HCT116 (cell line): ENCODE measurements around the gene TPST1. TPM values are rescaled to one million over a fixed set of nuclear protein-coding genes. Genes with fewer than 3 reads are reported as not detected.

Experiments used
- ATAC-seq: fragments of 200-7000 bp; cut with Tn5 transposase; 2 replicates; pipeline ENCODE4 v1.9.1; 2020; ENCODE audit warnings: mild to moderate bottlenecking, moderate library complexity
- BruUV-seq: library from RNA; stranded (reverse); fragments of 400-500 nt; replicated peaks from 2 replicates; lab custom pipeline; 2021; lab: Mats Ljungman, UMichigan
- CTCF ChIA-PET: fragments of 300-600 bp; sonication (Branson Sonifier 250); formaldehyde crosslinking; loops from one replicate; lab custom pipeline; 2021; ENCODE audit warnings: antibody characterized with exemption; lab: Charles Lee
- POLR2A ChIA-PET: fragments of 300-600, 350-600 bp; sonication (Branson Sonifier 250); formaldehyde crosslinking; loops from one replicate; lab custom pipeline; 2021; ENCODE audit warnings: antibody characterized with exemption; lab: Charles Lee
- RAD21 ChIA-PET, 2 experiments: fragments of 300-600 bp; sonication (Branson Sonifier 250); formaldehyde crosslinking; loops; one replicate each; lab custom pipeline; 2023; ENCODE audit warnings: low total read pairs in 2 of 2; ENCODE audit not compliant: uncharacterized antibody in 2 of 2, unreplicated experiment in 2 of 2, low non-redundant PET in 1 of 2; lab: Charles Lee
- DNase-seq: peaks from one replicate; pipeline ENCODE4 v3.0.0-alpha.2; 2010; ENCODE audit warnings: low read depth, low spot score
- H2AFZ ChIP-seq: fragments of 200-600 bp; shearing (Covaris generic), sonication (generic); 2 replicates; pipeline ENCODE4 v1.6.1; 2017; ENCODE audit warnings: low read depth, mixed run types, mixed read lengths, antibody characterized with exemption, low read length; ENCODE audit not compliant: poor library complexity, severe bottlenecking
- H3K27ac ChIP-seq: 2 replicates; pipeline ENCODE4 v1.5.1; 2012; ENCODE audit warnings: low read depth, low read length
- H3K27me3 ChIP-seq: fragments of 200-600 bp; sonication (generic); 2 replicates; pipeline ENCODE4 v1.6.1; 2016; ENCODE audit warnings: mixed run types, low read length, mixed read lengths; ENCODE audit not compliant: insufficient read depth
- H3K36me3 ChIP-seq, 2 experiments: fragments of 200-500 bp in 1 of 2; fragments of 200-600 bp in 1 of 2; sonication (Bioruptor generic) in 1 of 2; sonication (generic) in 1 of 2; 2 replicates each; pipeline versions ENCODE4 v1.5.1 to v1.6.1; 2014 to 2016; ENCODE audit warnings: low read length in 2 of 2, inconsistent platforms in 1 of 2, mixed read lengths in 1 of 2, mixed run types in 1 of 2; ENCODE audit not compliant: insufficient read depth in 2 of 2, control insufficient read depth in 1 of 2
- H3K4me1 ChIP-seq, 2 experiments: fragments of 200-600 bp in 1 of 2; sonication (generic) in 1 of 2; 2 replicates each; pipeline versions ENCODE4 v1.5.1 to v1.6.1; 2012 to 2017; ENCODE audit warnings: low read length in 2 of 2, inconsistent platforms in 1 of 2, mild to moderate bottlenecking in 1 of 2, mixed read lengths in 1 of 2, mixed run types in 1 of 2, moderate library complexity in 1 of 2; ENCODE audit not compliant: insufficient read depth in 2 of 2, control insufficient read depth in 1 of 2
- H3K4me2 ChIP-seq: fragments of 200-600 bp; sonication (generic); 2 replicates; pipeline ENCODE4 v1.6.1; 2017; ENCODE audit warnings: mixed run types, low read length, mixed read lengths
- H3K4me3 ChIP-seq, 2 experiments: fragments of 200-600 bp in 1 of 2; sonication (generic) in 1 of 2; replicated peaks in 1 of 2; 2 replicates each; pipeline ENCODE4 v1.5.1; 2011 to 2016; ENCODE audit warnings: low read length in 2 of 2, control low read depth in 1 of 2, low read depth in 1 of 2, mild to moderate bottlenecking in 1 of 2, mixed read lengths in 1 of 2, mixed run types in 1 of 2
- H3K79me2 ChIP-seq: fragments of 200-600 bp; sonication (generic); 2 replicates; pipeline ENCODE4 v1.6.1; 2017; ENCODE audit warnings: mild to moderate bottlenecking, mixed run types, low read length, moderate library complexity, mixed read lengths; ENCODE audit not compliant: insufficient read depth
- H3K9ac ChIP-seq: fragments of 200-600 bp; sonication (generic); 2 replicates; pipeline ENCODE4 v1.6.1; 2016; ENCODE audit warnings: low read length, mixed read lengths
- H3K9me2 ChIP-seq: fragments of 200-600 bp; sonication (generic), shearing (Covaris generic); 2 replicates; pipeline ENCODE4 v1.6.1; 2017; ENCODE audit warnings: mixed run types, mild to moderate bottlenecking, moderate library complexity; ENCODE audit not compliant: insufficient read depth
- H3K9me3 ChIP-seq, 2 experiments: fragments of 200-500 bp in 1 of 2; fragments of 200-600 bp in 1 of 2; sonication (Bioruptor generic) in 1 of 2; sonication (generic) in 1 of 2; 2 replicates each; pipeline ENCODE4 v1.6.1; 2014 to 2017; ENCODE audit warnings: low read length in 2 of 2, mixed read lengths in 2 of 2, inconsistent platforms in 1 of 2, low read depth in 1 of 2, mild to moderate bottlenecking in 1 of 2, mixed run types in 1 of 2, moderate library complexity in 1 of 2; ENCODE audit not compliant: control insufficient read depth in 1 of 2, insufficient read depth in 1 of 2
- H4K20me1 ChIP-seq: fragments of 200-600 bp; sonication (generic), shearing (Covaris generic); 2 replicates; pipeline ENCODE4 v1.6.1; 2017; ENCODE audit warnings: mixed run types, mild to moderate bottlenecking, moderate library complexity; ENCODE audit not compliant: insufficient read depth
- CBX3 ChIP-seq: IDR thresholded peaks from 2 replicates; pipeline ENCODE4 v1.6.1; 2012; ENCODE audit warnings: low read depth
- ELF1 ChIP-seq: IDR thresholded peaks from 2 replicates; pipeline ENCODE4 v1.6.1; 2012; ENCODE audit warnings: low read depth, borderline replicate concordance
- EZH2phosphoT487 ChIP-seq: fragments of 200-600 bp; IDR thresholded peaks from 2 replicates; pipeline ENCODE4 v1.6.1; 2018; ENCODE audit warnings: antibody characterized with exemption, borderline replicate concordance
- FOSL1 ChIP-seq: IDR thresholded peaks from 2 replicates; pipeline ENCODE4 v1.6.1; 2012; ENCODE audit warnings: low read depth
- JUND ChIP-seq: IDR thresholded peaks from 2 replicates; pipeline ENCODE4 v1.6.1; 2012
- MAX ChIP-seq: IDR thresholded peaks from 2 replicates; pipeline ENCODE4 v1.6.1; 2012
- POLR2A ChIP-seq: IDR thresholded peaks from 2 replicates; pipeline ENCODE4 v1.7.0; 2011; ENCODE audit warnings: borderline replicate concordance; ENCODE audit not compliant: insufficient read depth, insufficient read length; ENCODE audit errors: extremely low read depth
- POLR2AphosphoS5 ChIP-seq: IDR thresholded peaks from 2 replicates; pipeline ENCODE4 v1.6.1; 2011; ENCODE audit warnings: mild to moderate bottlenecking, low read depth, low read length, moderate library complexity
- RAD21 ChIP-seq: IDR thresholded peaks from 2 replicates; pipeline ENCODE4 v1.6.1; 2012; ENCODE audit warnings: low read depth, mild to moderate bottlenecking
- SIN3A ChIP-seq: IDR thresholded peaks from 2 replicates; pipeline ENCODE4 v1.6.1; 2012; ENCODE audit warnings: low read depth
- SRF ChIP-seq: IDR thresholded peaks from 2 replicates; pipeline ENCODE4 v1.6.1; 2012; ENCODE audit warnings: low read depth
- ZBTB33 ChIP-seq: IDR thresholded peaks from 2 replicates; pipeline ENCODE4 v1.6.1; 2011; ENCODE audit warnings: mild to moderate bottlenecking, low read length, moderate library complexity; ENCODE audit not compliant: insufficient replicate concordance; ENCODE audit errors: extremely low read depth
- intact Hi-C: fragments of 100-400 bp; cut with micrococcal nuclease; formaldehyde crosslinking; loops from 2 replicates; pipeline ENCODE4 v1.10.0; 2022
- total RNA-seq: library from RNA; stranded (reverse); gene quantifications from one replicate; pipeline ENCODE4 v1.2.1, GENCODE V29; 2021; ENCODE audit not compliant: unreplicated experiment
- TF ChIP-seq, protein P1 (sequence below), 3 experiments: fragments of 200-600 bp in 1 of 3; sonication (generic) in 1 of 3; IDR thresholded peaks in 2 of 3; conservative IDR thresholded peaks in 1 of 3; 2 replicates each; pipeline ENCODE4 v1.5.1; 2012 to 2017; ENCODE audit warnings: low read depth in 2 of 3, low read length in 2 of 3, antibody characterized with exemption in 1 of 3, borderline replicate concordance in 1 of 3, control low read depth in 1 of 3, mild to moderate bottlenecking in 1 of 3, mixed read lengths in 1 of 3, mixed run types in 1 of 3, moderate library complexity in 1 of 3; ENCODE audit not compliant: insufficient read depth in 1 of 3

TPST1 gene
- total RNA-seq, 1 experiment from 2014 or later, result 11.4 TPM

- no TSS peak for BruUV-seq
- no peaks in the 10 kb centered on the region for H3K27me3 ChIP-seq
- no peaks in the 10 kb centered on the region for H3K9me2 ChIP-seq
- intact Hi-C loops, result no loop called here
- ChIA-PET CTCF (no interaction called here), POLR2A (interaction anchor here (0.7 kb wide), 1 partner anchor 25 kb away, joined by 4 read pairs; no protein-coding TSS in a partner anchor), RAD21 (no interaction called here)
- H3K9me3 ChIP-seq, result no peaks in the 10 kb centered on the region
- no peaks in the 10 kb centered on the region for H3K36me3 ChIP-seq
- no peak overlapping the region for H3K4me2 ChIP-seq
- no peak overlapping the region for H3K27ac ChIP-seq
- TF ChIP-seq POLR2A, result no peak
- TF ChIP-seq SIN3A, result no peak
- TF ChIP-seq POLR2AphosphoS5, result no peak
- no peak for TF ChIP-seq ELF1
- TF ChIP-seq MAX, result no peak
- no peak for TF ChIP-seq JUND
- TF ChIP-seq EZH2phosphoT487, result no peak
- TF ChIP-seq, protein P1, sequence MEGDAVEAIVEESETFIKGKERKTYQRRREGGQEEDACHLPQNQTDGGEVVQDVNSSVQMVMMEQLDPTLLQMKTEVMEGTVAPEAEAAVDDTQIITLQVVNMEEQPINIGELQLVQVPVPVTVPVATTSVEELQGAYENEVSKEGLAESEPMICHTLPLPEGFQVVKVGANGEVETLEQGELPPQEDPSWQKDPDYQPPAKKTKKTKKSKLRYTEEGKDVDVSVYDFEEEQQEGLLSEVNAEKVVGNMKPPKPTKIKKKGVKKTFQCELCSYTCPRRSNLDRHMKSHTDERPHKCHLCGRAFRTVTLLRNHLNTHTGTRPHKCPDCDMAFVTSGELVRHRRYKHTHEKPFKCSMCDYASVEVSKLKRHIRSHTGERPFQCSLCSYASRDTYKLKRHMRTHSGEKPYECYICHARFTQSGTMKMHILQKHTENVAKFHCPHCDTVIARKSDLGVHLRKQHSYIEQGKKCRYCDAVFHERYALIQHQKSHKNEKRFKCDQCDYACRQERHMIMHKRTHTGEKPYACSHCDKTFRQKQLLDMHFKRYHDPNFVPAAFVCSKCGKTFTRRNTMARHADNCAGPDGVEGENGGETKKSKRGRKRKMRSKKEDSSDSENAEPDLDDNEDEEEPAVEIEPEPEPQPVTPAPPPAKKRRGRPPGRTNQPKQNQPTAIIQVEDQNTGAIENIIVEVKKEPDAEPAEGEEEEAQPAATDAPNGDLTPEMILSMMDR (IDR thresholded peaks at IDR 0.05 in 2 of 3, conservative IDR thresholded peaks at IDR 0.05 in 1 of 3; ENCODE audit: borderline replicate concordance in 1 of 3, insufficient read depth in 1 of 3, low read depth in 2 of 3, low read length in 2 of 3), result no peak
- TF ChIP-seq RAD21, result no peak
- H3K79me2 ChIP-seq, result peaks cover 5% of the 10 kb centered on the region; the same call in 1 of the 2 replicates
- peaks cover 0 to 4% of the 10 kb centered on the region in 2 experiments; a peak in 2 of 4 replicates for H3K4me1 ChIP-seq
- DNase-seq (no peak), ATAC-seq (no peak)
- H3K4me3 ChIP-seq, result no peak overlapping the region
- H2AFZ ChIP-seq, result no peak overlapping the region
- no peaks in the 10 kb centered on the region for H4K20me1 ChIP-seq
- no peak overlapping the region for H3K9ac ChIP-seq
Observed at GRCh38 chr7:66211429-66211828, 6.3 kb downstream of the TPST1 start.

GRCh38 chr7:66213637-66214036 lies 8.5 kb downstream of the TPST1 start:
- H3K9me2 ChIP-seq, result no peaks in the 10 kb centered on the region
- no peaks in the 10 kb centered on the region for H3K9me3 ChIP-seq
- no peak overlapping the region for H3K9ac ChIP-seq
- RAD21 ChIA-PET, result no interaction called here
- TF ChIP-seq POLR2A, result no peak
- TF ChIP-seq SRF, result no peak
- no peak for TF ChIP-seq EZH2phosphoT487
- TF ChIP-seq, protein P1 (IDR thresholded peaks at IDR 0.05 in 2 of 3, conservative IDR thresholded peaks at IDR 0.05 in 1 of 3; ENCODE audit: borderline replicate concordance in 1 of 3, insufficient read depth in 1 of 3, low read depth in 2 of 3, low read length in 2 of 3), result no peak
- TF ChIP-seq MAX, result no peak
- no peak for TF ChIP-seq ZBTB33
- no peak for TF ChIP-seq SIN3A
- no peak for TF ChIP-seq FOSL1
- TF ChIP-seq CBX3, result no peak
- CTCF ChIA-PET, result no interaction called here
- no peak overlapping the region for H3K27ac ChIP-seq
- POLR2A ChIA-PET, result no interaction called here
- H3K4me2 ChIP-seq, result no peak overlapping the region
- no peaks in the 10 kb centered on the region for H4K20me1 ChIP-seq
- H2AFZ ChIP-seq, result no peak overlapping the region
- intact Hi-C loops, result no loop called here
- no peak for DNase-seq
- H3K4me1 ChIP-seq, result no peaks in the 10 kb centered on the region
- H3K79me2 ChIP-seq, result 0 out of 2 replicates have a peak, but pooled peaks cover 11% of the 10 kb centered on the region
- ATAC-seq, result no peak
- no peak overlapping the region for H3K4me3 ChIP-seq
- no TSS peak for BruUV-seq
- no peaks in the 10 kb centered on the region for H3K36me3 ChIP-seq
- H3K27me3 ChIP-seq, result no peaks in the 10 kb centered on the region
